Peyer's patch (tissue), 4 donors: ENCODE results near the gene WFIKKN2.

ENCODE experiments used
- POLR2A ChIP-seq, 2 donors: fragments of 450-650 bp; IDR thresholded peaks; one replicate each; pipeline ENCODE4 v1.5.1; 2017; ENCODE audit warnings: antibody characterized with exemption in 2 of 2, mild to moderate bottlenecking in 2 of 2, moderate library complexity in 2 of 2
- TF ChIP-seq, protein P1 (sequence below), 6 experiments: fragments of 450-650 bp in 4 of 6; fragments of 200-600 bp in 2 of 6; sonication (generic) in 1 of 6; IDR thresholded peaks; one replicate each; pipeline ENCODE4 v1.5.1; 2017 to 2019; ENCODE audit warnings: antibody characterized with exemption in 6 of 6, mild to moderate bottlenecking in 3 of 6, moderate library complexity in 1 of 6

DNA sequence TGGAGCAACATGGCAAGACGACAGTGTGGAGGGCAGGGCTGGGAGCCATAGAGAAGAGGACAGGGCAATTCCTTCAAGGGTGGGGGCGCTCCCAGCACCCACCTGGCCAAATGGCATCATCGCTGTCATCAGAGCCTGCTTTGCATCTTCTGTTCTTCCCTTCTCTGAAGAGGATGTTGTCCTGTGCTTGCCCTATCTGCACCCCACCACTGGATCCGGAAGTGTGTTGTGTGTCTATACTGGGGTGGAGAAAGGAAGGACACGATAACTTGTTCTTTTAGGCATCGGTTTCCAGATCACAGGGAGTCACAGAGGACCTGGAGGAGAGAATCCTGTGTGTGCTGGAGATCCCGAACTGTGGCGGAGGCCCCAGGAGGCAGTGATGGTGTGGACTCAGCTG, 42.4 kb upstream of the WFIKKN2 start:
- TF ChIP-seq, protein P1, sequence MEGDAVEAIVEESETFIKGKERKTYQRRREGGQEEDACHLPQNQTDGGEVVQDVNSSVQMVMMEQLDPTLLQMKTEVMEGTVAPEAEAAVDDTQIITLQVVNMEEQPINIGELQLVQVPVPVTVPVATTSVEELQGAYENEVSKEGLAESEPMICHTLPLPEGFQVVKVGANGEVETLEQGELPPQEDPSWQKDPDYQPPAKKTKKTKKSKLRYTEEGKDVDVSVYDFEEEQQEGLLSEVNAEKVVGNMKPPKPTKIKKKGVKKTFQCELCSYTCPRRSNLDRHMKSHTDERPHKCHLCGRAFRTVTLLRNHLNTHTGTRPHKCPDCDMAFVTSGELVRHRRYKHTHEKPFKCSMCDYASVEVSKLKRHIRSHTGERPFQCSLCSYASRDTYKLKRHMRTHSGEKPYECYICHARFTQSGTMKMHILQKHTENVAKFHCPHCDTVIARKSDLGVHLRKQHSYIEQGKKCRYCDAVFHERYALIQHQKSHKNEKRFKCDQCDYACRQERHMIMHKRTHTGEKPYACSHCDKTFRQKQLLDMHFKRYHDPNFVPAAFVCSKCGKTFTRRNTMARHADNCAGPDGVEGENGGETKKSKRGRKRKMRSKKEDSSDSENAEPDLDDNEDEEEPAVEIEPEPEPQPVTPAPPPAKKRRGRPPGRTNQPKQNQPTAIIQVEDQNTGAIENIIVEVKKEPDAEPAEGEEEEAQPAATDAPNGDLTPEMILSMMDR (IDR thresholded peaks at IDR 0.05): no peak
- TF ChIP-seq POLR2A (IDR thresholded peaks at IDR 0.05): no peak
